ENCODE results near the gene POLR3H. TPM values are rescaled to one million over a fixed set of nuclear protein-coding genes. Genes with fewer than 3 reads are reported as not detected.
"Not testable (repeated sequence)": the region's sequence is repeated elsewhere in the genome, so short reads cannot be mapped to it uniquely, and the experiment has no call there.

Gene POLR3H
- 10 to 100 TPM; 28.7 to 31.2 (median 30.9) TPM for polyA plus RNA-seq (ENCODE audit: insufficient read length in 3 of 3)

- DNase-seq (ENCODE audit: low read depth in 3 of 3, low spot score in 2 of 3) = peak; percentile 94 to 97 (median 95)
Measured at GRCh38 chr22:41543854-41544670, at the start of gene POLR3H. TSS of gene POLR3H (minus strand) at chr22:41544470. CDS start at chr22:41544101, 369 bp downstream.

GRCh38 chr22:41593336-41593960 is 49.2 kb upstream of the POLR3H start:
- not testable (repeated sequence) for DNase-seq (ENCODE audit: low read depth in 3 of 3, low spot score in 2 of 3)

GRCh38 chr22:41589391-41590241 is 45.3 kb upstream of the POLR3H start, which contains the start of gene PMM1:
TSS of gene PMM1 (minus strand) at chr22:41589840. CDS start at chr22:41589805, 35 bp downstream.
- peak; percentile 96 to 100 (median 99) for DNase-seq (ENCODE audit: low read depth in 3 of 3, low spot score in 2 of 3)

GRCh38 chr22:41587347-41587723 is 43.1 kb upstream of the POLR3H start:
- DNase-seq (ENCODE audit: low read depth in 3 of 3, low spot score in 2 of 3) = no peak

- no peak for DNase-seq (ENCODE audit: low read depth in 3 of 3, low spot score in 2 of 3)
Measured at GRCh38 chr22:41585898-41586297, 41.6 kb upstream of the POLR3H start.

GRCh38 chr22:41584881-41585280 is 40.6 kb upstream of the POLR3H start:
- DNase-seq (ENCODE audit: low read depth in 3 of 3, low spot score in 2 of 3) = no peak

- no peak for DNase-seq (ENCODE audit: low read depth in 3 of 3, low spot score in 2 of 3)
Measured at GRCh38 chr22:41582694-41583093, 38.4 kb upstream of the POLR3H start.

- DNase-seq (ENCODE audit: low read depth in 3 of 3, low spot score in 2 of 3) = no peak
Measured at GRCh38 chr22:41579997-41580355, 35.7 kb upstream of the POLR3H start.

- DNase-seq (ENCODE audit: low read depth in 3 of 3, low spot score in 2 of 3) = no peak
Measured at GRCh38 chr22:41579297-41579996, 35.2 kb upstream of the POLR3H start.

GRCh38 chr22:41578818-41579217 is 34.5 kb upstream of the POLR3H start:
- no peak for DNase-seq (ENCODE audit: low read depth in 3 of 3, low spot score in 2 of 3)

GRCh38 chr22:41578114-41578513 is 33.8 kb upstream of the POLR3H start:
- DNase-seq (ENCODE audit: low read depth in 3 of 3, low spot score in 2 of 3) = no peak

- DNase-seq (ENCODE audit: low read depth in 3 of 3, low spot score in 2 of 3) = no peak
Measured at GRCh38 chr22:41576877-41577276, 32.6 kb upstream of the POLR3H start.

GRCh38 chr22:41575533-41575932 is 31.3 kb upstream of the POLR3H start:
- DNase-seq (ENCODE audit: low read depth in 3 of 3, low spot score in 2 of 3) = no peak

GRCh38 chr22:41574847-41575381 is 30.6 kb upstream of the POLR3H start:
- DNase-seq (ENCODE audit: low read depth in 3 of 3, low spot score in 2 of 3) = no peak

- no peak for DNase-seq (ENCODE audit: low read depth in 3 of 3, low spot score in 2 of 3)
Measured at GRCh38 chr22:41573677-41574076, 29.4 kb upstream of the POLR3H start.

GRCh38 chr22:41572305-41572704 is 28.0 kb upstream of the POLR3H start:
- not testable (repeated sequence) for DNase-seq (ENCODE audit: low read depth in 3 of 3, low spot score in 2 of 3)

GRCh38 chr22:41571786-41572185 is 27.5 kb upstream of the POLR3H start:
- no peak for DNase-seq (ENCODE audit: low read depth in 3 of 3, low spot score in 2 of 3)

- DNase-seq (ENCODE audit: low read depth in 3 of 3, low spot score in 2 of 3) = no peak
Measured at GRCh38 chr22:41570221-41570620, 26.0 kb upstream of the POLR3H start.

- DNase-seq (ENCODE audit: low read depth in 3 of 3, low spot score in 2 of 3) = no peak
Measured at GRCh38 chr22:41568811-41569210, 24.5 kb upstream of the POLR3H start.

GRCh38 chr22:41567512-41567768 is 23.2 kb upstream of the POLR3H start:
- no peak for DNase-seq (ENCODE audit: low read depth in 3 of 3, low spot score in 2 of 3)
